HG02943 (cell line): ENCODE measurements around the gene HS3ST5.
"Not testable (repeated sequence)": the region's sequence is repeated elsewhere in the genome, so short reads cannot be mapped to it uniquely, and the experiment has no call there.

ENCODE experiments used
- ATAC-seq: cut with Tn5 transposase; IDR thresholded peaks from one replicate; pipeline ENCODE4 v1.9.1; 2021; ENCODE audit warnings: mild to moderate bottlenecking, low read depth, moderate library complexity; ENCODE audit not compliant: unreplicated experiment

The HS3ST5 gene

DNA sequence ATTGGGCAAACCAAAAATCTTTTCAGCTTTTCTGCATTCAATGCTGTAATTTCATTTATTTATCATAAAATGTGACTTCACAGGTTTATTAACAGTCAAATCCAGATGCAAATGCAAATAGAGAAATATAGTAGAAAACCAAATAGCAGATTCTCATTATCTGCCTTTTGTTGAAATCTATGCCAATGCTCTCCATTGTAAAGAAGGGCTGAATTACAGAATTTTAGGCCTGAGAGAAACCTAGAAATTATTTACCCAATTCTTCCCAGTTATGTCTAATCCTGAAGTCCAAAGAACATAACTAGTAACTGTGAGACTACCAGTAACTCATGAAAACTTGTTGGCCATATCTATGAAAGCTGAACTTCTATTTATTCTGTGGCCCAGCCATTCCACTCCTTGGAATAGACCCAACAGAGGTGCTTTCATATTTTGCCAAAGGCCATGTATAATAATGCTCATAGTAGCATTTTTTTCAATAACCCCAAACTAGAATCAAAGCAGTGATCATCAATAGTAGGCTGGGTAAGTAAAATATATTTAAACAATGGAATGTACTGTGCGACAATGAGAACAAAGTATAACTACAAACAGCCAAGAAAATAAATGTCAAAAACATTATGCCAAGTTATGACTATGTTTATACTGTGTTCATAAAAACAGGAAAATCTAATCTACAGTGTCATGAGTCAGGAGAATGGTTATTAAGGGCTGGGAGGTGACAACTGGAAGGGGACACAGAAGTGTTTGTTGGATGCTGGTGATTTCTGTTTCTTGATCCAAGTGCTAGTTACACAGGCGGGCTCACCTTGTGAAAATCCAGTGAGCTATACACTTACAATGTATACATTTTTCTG, 183.8 kb downstream of the HS3ST5 start:
- no peak for ATAC-seq

DNA sequence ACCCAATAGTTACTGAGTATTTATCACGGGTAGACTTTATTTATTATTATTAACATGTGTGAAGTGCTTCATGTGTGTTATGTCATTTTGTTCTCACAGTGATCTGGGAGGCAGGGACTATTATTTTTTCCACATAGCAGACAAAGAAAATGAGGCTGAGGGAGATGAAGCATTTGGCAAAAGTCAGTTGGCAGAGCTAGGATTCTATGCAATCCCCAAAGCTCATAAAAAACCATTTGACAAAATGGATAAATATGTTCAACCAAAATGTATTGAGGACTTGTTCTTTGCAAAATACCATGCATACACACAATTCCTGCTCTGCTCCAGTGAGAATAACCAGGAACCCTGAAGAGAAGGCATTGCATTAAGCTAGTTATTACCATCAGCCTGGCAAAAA, 184.4 kb downstream of the HS3ST5 start:
- no peak for ATAC-seq

DNA sequence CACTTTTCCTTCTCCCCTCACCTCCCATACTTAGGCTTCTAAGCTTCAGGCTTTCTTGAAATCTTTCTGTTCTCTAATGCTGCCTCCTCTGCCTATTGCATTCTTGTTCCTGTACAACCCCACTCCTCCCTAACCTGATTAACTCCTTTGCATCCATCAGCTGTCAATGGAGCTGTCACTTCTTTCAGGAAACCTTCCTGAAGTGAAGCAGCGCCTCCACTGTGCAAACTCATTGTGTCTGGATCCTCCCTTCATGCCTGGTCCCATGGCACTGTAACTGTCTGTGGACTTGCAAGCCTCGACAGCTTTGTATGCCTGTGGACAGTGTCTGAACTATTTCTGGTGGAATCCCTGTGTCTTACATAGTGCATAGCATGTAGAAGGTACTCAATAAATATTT, 185.0 kb downstream of the HS3ST5 start:
- no peak for ATAC-seq

DNA sequence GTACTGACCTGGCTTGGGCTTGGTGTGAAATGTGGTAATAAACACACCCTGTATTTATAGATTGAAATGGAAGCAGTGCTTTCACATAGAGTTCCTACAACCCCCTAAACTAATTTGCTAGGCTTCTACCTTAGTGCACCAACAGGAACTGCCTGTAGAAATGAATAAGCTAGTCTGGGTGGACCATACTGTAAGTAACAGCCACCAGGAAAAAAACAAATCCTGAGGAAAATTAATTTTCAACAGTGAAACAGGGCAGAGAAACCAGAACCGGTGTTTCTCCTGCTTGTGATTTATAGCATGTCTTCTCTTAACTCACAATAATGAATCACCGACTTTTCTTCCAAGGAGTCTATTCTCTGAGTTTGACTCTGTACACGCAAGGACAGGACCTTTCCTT, 187.1 kb downstream of the HS3ST5 start:
- no peak for ATAC-seq

DNA sequence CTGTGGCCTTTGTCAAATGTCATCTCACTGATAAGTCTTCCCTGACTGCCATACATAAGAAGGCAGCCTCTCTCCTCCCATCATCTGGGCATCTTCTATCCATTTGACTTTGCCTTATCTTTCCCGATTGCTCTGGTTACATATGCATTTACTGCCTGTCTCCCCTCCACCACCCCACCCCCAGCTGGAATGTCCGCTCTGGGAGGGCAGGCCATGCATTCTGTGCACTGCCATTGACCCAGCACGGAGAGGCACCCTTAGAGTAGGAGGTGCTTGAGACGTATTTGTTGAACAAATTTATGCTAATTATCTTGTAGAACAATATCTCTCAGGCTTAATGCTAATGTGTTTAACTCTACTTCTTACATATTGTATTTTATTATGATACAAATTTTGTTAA, 188.0 kb downstream of the HS3ST5 start:
- no peak for ATAC-seq

DNA sequence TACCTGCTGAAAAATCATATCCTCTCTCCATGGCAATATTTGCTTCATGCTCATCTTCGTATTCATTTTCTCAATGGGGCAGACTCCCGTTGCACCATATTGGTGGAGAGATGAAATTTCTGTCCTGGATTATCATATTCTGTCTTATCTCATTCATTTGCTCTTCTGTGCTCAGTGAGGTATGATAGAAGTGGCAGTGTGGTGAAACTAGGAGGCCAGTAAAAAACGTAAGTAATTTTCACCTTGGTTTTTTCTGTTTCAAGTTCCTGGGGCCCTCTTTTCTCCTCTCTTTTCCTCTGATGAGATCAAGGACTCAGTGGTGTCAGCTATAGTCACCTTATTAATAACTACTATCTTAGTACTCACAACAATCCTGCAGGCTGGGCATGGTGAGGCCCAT, 189.4 kb downstream of the HS3ST5 start:
- ATAC-seq = no peak

DNA sequence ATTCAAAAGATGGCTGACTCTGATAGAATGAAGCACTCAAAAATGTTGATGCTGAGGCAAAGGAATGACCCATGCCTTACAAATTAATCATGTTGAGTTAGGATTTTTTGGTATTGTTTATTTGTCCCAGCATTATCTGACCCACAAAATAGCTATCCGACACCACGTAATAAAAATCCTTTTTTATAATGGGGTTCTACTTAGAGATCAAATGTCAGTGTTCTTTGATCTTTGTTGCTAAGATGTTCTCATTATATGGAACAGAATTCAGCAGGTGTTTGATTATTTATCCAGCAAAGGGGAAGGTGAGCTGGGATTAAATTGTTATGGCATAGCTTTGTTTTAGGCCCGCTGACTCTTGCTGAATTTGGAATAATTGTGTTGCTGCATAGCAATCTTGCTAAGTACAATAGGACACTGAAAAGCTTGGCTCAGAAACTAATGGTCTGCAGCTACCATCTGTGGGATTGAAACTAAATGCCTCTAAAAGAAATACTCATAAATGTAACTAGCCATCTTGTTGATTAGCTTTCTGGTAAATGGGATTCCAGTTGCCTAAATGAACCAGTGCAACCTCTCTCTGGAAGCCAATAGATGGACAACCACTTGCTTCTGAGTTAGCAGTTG, 191.6 kb downstream of the HS3ST5 start:
- ATAC-seq = no peak

DNA sequence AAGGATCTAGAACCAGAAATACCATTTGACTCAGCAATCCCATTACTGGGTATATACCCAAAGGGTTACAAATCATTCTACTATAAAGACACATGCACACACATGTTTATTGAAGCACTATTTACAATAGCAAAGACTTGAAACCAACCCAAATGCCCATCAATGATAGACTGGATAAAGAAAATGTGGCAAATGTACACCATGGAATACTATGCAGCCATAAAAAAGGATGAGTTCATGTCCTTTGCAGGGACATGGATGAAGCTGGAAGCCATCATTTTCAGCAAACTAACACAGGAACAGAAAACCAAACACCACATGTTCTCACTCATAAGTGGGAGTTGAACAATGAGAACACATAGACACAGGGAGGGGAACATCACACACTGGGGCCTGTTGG, 193.6 kb downstream of the HS3ST5 start:
- not testable (repeated sequence) for ATAC-seq

DNA sequence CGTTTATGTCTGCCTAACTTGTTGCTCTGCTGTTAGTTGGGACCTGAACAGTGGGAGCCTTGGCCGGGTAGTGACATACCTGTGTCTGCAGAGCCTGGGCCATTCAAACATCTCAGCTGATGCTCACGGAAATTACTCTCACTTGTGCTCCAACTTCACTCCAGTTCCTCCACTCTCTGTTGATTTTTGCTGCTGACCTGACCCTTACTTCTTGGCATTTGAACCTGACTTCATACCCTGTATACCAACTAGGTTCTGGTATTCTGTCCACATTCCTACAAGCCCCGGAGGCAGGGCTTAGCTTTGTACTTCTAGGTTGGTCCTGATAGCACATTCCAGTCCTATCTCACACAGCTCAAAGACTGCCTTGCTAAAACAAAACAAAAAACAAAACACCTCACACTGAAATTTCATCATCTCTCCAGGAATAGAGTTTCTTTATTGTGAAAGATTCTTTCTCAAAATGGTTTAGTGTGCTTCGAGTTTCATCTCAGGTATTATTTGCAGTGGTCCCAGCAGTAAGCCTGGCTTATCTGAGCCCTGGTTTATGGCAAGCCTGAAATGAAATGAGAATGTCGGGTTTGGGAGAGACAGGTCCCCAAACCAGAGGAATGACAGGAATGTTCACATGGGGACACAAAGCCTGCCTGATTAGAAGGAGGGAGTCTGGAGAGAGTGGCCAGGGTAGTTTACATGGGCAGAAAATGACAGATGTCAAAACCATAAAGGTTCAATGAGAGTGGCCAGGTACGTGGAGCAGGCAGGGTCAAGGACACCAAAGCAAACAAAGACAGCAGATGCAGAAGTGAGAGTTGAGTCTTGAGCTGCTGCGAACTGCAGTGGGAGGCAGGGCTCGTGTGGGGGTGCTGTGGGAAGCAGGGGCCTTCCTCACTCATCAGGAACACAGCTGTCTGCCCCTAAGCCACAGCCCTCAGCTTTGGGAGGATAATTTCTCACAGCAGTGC, 197.7 kb downstream of the HS3ST5 start:
- no peak for ATAC-seq

DNA sequence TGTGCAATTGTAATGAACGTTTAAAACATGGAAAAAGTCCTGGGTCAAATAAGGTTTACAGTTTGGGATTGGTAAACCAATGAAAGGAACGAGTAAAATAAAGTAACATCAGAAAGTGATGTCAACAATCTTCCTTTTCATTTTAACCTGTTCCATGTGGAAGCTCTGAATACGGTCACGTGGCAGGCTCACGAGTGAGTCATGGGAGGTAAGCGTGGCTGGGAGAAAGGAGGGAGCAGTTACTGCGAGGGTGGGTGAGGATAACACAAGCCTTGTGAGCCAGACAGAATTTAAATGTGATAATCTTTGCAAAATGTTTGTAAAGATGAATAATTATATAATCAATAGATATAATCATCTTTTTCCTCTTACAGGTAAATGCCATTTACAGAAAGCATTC, 200.6 kb downstream of the HS3ST5 start:
- no peak for ATAC-seq

DNA sequence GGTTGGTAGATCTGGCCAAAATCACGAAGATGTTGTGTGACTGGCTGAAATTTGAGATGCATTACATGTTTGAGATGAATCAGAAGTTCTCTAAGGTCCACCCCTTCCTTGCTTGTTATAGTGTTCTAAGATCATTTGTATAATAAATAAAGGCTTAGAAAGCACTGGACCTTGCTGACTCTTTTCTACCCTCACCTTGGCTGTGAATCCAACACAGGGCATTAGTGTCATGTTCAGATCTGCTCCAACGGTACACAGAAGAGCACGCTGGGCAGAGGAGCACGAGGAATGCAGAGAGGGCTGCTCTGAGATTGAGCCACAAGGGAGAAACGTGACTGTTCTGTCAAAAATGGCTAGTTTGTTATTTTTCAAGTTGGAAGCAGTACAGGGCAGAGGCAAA, 202.4 kb downstream of the HS3ST5 start:
- ATAC-seq = no peak

DNA sequence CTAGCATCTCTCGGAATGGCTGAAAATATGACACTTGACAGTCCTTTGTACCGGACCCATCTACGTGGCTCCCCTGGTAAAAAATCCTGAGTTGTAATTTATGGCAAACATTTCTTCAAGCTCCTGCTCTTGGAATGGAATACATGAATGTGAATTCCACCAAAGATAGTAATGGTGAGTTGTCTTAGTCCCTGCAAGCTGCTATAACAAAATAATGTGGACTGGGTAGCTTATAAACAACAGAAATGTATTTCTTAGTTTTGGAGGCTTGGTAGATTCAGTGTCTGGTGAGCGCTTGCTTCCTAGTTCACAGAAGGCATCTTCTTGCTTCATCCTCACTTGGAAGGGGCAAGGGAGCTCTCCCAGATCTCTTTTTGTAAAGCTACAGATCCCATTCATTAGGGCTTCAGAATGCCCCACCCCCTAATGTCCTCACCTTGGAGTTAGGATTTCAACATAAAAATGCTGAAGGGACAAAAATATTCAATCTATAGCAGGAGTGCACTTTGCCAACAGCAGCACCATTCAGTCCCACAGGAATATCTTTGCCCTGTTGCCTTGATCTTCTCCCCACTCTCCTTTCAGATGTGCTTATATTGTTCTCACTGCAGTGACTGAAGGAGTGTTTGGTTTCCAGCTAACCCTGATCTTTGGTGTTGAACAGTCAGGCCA, 204.1 kb downstream of the HS3ST5 start:
- ATAC-seq = no peak

DNA sequence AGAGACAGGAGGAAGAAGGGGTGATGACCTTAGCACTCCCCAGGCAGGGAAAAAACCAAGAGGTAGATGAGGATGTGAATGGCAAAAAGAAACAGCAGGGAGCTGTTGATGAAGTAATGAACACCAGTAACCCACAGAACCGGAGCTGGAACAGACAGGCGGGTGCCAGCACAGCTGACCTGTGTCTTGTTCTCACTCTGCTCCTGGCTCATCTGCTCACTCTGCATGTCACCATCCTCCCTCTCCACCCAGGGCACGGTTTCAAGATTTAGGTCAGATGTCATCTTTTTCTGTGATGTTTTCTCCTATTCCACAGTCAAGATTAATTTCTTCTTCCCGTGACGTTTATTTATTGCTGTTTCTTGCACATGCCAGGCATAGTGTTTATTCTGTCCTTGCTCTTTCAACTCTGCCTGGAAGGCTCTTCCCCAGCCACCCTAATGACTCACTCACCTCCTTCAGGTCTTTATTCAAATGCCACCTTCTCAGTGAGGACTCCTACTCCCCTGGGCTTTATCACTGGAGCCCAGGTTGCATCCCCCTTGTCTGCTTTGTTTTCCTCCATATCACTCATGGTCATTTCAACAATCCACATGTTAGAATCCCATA, 207.4 kb downstream of the HS3ST5 start:
- ATAC-seq = no peak

DNA sequence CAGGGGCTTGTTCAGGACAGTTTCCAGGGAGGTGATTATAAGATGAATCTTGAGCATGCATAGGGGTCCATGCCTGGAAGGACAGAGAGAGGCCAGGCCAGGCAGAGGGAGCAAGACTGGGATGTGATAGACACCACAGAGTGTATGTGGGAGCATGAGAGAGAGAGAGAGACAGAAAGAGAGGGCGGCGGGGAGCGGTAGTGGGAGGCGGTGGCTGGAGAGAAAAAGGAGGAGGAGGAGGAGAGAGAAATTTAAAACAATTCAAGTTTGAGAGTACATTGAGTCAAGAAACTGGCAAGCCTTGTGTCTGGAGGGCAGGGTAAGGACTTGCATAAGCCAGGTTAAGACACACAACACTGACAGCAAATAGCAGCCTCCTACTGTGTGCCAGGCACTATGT, 209.0 kb downstream of the HS3ST5 start:
- ATAC-seq = no peak

DNA sequence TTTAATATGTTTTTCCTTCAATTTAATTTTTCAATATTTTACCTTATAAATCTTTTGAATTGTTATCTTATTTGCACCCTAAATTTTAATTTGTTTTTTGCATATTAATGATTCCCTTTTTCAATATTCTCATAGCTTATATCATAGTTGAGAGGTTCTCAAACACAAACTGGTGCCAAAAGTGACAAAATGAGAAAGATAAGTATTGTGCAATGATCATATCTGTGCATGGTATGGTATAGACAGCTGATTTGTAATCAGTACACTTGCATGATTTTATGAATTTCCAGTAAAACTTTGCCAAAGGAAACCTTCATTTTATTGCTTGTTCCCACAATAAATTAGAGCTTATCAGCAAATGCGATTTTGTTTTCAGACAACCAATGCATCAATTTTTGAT, 210.9 kb downstream of the HS3ST5 start:
- ATAC-seq = no peak

DNA sequence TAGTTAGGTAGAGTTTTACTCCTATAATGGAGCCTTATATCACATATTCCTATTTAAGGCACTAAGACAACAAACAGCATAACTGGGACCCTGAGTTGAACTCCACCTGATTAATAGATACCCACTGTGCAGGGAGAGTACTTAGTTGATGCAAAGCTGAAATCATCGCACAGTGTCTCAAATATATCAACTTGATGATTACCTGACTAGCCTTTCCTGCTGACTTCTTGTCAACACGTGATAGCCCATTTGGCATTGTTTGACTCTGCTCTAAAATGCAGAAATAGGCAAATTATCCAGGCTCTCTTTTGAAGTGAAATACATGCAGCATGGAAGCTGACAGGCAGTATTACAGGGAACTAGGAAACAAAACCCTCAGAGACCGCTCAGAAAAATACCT, 217.2 kb downstream of the HS3ST5 start:
- no peak for ATAC-seq

DNA sequence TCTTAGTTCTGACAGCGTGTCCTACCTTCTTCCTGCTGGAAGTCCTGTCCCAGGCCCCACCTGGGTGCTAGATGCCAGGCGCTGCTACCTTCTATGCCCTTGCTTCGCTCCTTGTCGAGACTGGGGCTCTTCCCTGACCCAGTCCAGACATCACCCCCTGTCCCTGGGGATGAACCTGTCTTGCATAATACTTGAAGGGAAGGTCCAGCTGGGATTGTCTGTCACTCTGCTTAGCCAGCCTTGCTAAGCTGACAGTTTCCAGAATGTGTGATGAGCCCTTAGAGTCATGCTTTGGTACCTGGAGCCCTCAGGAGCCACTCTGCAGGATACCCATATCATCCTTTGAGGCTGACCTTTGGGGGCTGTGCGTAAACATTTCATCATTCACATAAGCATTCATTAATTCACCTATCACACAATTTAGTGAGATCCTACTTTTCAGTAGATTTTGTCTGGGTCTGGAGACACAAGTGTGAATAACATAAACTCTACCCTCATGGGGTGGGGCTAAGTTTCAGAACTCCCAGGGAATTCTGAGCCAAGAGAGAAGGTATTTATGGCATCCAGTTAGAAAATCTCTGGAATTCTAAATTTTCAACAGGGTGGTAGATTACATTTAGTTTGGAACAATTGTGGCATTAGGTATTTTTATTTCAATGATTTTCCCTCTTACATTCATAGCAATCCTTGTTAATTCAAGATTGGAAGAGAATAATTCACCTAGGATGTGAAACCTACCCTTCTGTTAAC, 220.7 kb downstream of the HS3ST5 start:
- no peak for ATAC-seq

DNA sequence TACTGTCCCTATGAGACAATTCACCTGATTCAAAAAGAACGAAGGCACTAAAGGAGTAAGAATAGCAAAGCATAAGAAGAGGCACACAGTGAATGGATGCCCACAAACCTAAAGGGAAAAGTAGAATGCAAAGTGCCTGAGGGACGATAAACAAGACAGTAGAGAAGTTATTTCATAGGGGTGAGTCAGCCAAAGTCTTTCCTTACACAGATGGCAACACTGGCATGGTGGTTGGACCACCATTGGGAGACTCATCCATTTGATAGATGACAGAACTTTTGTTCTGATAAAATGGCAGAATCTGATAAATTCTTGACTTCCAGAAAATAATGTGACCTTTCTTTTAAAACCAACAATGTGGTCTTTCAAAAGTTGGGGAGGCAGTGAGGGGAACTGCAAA, 223.8 kb downstream of the HS3ST5 start:
- no peak for ATAC-seq

DNA sequence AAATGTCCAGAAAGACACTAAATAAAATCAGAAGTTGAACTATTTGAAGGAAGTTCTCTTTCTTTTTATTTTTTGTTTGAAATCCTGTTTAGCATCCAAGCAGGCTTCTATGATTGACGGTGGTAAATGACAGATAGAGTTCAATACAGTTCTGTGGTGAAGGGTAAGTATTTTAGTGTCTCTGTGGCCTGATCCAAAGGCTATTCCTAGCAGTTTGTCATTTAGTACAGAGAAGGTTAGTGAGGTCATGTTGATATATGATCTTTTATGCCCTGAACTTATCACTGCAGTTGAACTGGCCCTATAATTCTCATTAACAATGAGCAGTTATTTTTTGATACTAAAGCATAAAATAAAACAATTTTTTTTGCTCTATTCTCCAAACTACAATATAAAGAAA, 227.2 kb downstream of the HS3ST5 start:
- ATAC-seq = no peak
